Gastroesophageal sphincter (tissue), 3 donors: ENCODE measurements around the gene ZDHHC15.

Experiments
- EP300 ChIP-seq: sonication (generic); formaldehyde crosslinking; IDR thresholded peaks from one replicate; pipeline ENCODE4 v1.6.1; 2017; ENCODE audit warnings: antibody characterized with exemption, mild to moderate bottlenecking
- POLR2A ChIP-seq, 2 donors: fragments of 450-650 bp; IDR thresholded peaks; one replicate each; pipeline ENCODE4 v1.6.1; 2017; ENCODE audit warnings: antibody characterized with exemption in 2 of 2, mild to moderate bottlenecking in 2 of 2, moderate library complexity in 1 of 2
- POLR2AphosphoS5 ChIP-seq: sonication (generic); formaldehyde crosslinking; IDR thresholded peaks from one replicate; pipeline ENCODE4 v1.6.1; 2017; ENCODE audit warnings: antibody characterized with exemption
- TF ChIP-seq, protein P1 (sequence below), 4 experiments: fragments of 200-600 bp in 2 of 4; fragments of 450-650 bp in 2 of 4; sonication (generic) in 1 of 4; IDR thresholded peaks; one replicate each; pipeline ENCODE4 v1.5.1; 2017 to 2019; ENCODE audit warnings: antibody characterized with exemption in 4 of 4, mild to moderate bottlenecking in 2 of 4, moderate library complexity in 2 of 4

DNA sequence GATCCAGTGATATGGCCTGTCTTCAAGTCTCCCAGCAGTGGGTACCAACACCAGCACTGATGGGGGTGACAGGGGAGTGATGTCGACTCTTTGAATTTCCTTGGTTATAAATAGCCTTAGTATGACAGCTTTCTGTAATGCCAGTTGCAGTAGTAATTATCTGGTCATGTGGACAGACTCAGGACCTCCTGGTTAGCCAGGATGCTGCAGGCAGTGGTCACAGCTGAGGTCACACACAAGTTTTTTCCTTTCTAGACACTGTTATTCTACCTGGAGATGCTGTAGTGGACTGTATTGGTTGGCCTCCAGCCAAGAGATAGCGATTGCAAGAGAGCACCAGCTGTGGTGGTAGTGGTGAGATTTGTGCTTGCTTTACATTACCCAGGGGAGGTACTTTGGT, 185.3 kb downstream of the ZDHHC15 start:
- TF ChIP-seq, protein P1, sequence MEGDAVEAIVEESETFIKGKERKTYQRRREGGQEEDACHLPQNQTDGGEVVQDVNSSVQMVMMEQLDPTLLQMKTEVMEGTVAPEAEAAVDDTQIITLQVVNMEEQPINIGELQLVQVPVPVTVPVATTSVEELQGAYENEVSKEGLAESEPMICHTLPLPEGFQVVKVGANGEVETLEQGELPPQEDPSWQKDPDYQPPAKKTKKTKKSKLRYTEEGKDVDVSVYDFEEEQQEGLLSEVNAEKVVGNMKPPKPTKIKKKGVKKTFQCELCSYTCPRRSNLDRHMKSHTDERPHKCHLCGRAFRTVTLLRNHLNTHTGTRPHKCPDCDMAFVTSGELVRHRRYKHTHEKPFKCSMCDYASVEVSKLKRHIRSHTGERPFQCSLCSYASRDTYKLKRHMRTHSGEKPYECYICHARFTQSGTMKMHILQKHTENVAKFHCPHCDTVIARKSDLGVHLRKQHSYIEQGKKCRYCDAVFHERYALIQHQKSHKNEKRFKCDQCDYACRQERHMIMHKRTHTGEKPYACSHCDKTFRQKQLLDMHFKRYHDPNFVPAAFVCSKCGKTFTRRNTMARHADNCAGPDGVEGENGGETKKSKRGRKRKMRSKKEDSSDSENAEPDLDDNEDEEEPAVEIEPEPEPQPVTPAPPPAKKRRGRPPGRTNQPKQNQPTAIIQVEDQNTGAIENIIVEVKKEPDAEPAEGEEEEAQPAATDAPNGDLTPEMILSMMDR (IDR thresholded peaks at IDR 0.05), result no peak
- TF ChIP-seq POLR2A (IDR thresholded peaks at IDR 0.05), result no peak
- no peak for TF ChIP-seq POLR2AphosphoS5
- TF ChIP-seq EP300, result no peak
